ENCODE data around the gene PRKAR1B.

Gene PRKAR1B

DNA sequence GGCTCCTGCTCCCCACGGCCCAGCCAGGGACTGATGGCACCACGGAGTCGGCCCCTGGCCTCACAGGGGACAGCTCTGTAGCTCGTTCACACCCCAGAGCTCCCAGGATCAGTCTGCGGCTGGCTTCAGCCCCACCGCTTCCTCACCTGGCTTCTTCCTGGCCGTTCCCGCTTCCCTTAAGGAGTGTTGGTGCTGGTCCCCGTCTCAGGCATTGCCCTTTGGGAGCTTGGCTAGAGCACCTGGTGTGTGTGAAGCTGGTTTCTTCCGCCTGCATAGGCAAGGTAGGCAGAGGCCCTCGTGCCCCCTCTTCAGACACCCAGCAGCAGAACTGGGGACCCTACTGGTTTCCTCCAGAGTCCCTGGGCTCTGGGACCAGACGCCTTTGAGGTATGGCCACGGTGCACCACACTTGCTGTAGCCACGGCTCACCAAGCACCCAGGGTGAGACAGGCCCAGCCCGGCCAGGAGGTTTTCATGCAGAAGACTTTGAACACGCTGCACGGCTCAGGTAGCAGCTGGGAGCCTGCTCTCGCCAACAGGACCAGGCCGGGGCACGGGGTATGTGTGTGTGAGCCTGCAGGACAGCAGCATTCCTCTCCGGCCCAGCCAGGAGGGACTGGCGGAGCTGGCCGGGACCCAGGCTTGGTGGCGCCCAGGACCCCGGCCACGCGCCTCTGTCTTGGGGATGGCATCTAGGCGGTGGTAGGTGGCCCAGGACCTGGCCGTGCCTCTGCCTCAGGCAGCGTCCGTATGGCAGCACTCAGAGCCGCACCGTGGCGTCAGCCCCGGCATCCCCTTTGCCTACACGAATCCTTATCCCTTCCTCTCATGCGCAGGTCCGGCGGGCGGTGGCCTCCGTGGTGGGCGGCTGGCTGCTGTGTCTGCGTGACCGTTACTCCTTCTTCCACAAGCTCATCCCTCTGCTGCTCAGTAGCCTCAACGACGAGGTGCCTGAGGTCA, 13.2 kb upstream of the PRKAR1B start:
- no peak for DNase-seq

DNA sequence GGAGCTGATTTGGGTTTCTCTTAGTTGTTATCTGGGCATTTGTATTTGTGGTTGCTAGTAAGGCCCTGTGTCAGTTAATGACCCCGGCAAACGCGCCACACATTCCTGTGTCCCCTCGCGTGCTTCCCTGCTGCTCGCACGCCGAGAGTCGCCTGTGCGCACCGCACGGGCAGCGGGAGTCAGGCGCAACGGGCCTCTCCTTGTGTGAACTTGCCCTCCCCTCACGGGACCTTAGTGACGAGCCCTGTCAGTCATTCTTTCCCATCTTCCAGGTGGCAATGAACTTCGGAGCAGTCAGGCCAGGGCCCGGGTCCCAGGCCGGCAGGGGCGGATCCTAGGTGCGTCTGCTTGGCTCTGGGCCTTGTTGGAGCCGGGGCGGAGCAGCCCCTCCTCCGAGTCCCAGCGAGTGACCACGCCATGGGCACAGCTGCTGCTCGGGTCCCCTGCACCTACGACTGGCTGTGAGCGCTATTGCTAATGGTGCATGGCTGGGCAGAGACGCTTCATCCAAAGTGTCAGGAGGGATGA, 12.4 kb upstream of the PRKAR1B start:
- DNase-seq: no peak

DNA sequence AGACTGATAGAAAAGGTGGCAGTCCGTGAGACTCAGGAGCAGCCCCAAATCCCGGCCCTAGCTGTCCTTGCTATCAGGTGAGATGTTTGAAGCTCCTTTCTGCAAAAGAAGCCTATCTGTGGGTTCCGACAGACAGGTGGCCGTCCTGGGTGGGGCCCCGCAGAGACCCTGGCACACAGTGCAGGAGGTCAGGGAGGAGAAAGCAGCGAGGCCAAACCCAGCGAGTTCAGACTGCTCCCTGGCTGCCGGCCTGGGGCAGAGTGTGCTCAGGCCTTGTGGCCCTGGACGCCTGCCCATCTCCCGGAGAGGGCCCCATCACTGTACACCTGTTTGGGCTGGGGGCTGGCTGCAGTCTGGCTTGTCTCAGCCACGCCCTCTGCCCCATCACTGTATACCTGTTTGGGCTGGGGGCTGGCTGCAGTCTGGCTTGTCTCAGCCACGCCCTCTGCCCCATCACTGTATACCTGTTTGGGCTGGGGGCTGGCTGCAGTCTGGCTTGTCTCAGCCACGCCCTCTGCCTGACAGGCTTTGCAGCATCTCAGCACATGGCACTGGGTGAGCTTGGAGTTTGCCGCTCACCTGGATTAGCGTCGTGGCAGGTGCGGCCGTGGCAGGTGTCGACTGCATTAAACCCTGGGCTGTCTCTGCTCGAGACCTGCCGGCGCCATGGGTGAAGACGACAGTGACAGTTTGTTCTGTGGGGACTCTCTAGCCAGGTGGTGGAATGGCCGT, 11.8 kb upstream of the PRKAR1B start:
- DNase-seq: no peak

DNA sequence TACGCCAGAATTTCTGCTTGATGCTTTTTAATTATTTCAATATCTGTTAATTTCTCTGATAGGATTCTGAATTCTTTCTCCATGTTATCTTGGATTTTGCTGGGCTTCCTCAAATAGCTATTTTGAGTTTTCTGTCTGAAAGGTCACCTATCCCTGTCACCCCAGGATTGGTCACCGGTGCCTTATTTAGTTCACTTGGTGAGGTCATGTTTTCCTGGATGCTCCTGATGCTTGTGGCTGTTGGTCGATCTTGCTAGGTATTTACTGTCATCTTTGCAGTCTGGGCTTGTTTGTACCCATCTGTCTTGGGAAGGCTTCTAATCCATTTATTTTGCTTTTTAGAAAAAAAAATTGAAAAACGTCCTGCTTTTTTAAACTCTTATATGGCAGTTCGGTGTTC, 11.2 kb upstream of the PRKAR1B start:
- DNase-seq: no peak

DNA sequence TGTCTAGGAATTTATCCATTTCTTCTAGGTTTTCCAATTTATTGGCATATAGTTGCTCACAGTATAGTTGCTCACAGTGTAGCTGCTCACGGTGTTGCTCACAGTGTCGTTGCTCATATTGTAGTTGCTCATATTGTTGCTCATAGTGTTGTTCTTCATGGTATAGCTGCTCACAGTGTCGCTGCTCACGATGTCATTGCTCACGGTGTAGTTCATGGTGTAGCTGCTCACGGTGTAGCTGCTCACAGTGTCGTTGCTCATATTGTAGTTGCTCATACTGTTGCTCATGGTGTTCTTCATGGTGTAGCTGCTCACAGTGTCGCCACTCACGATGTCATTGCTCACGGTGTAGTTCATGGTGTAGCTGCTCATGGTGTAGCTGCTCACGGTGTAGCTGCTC, 7.7 kb upstream of the PRKAR1B start:
- no peak for DNase-seq

DNA sequence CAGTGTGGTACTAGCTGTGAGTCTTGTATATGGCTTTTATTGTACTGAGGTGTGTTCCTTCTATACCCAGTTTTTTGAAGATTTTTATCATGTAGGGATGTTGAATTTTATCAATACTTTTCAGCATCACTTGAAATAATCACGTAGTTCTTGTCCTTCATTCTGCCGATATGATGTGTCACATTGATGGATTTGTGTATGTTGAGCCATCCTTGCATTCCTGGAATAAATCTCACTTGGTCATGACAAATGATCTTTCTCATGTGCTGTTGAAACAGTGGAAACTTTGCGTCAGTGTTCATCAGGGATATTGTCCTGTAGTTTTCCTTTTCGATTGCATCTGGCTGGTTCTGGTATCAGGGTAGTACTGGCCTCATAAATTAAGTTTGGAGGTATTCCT, 7.1 kb upstream of the PRKAR1B start:
- no peak for DNase-seq

DNA sequence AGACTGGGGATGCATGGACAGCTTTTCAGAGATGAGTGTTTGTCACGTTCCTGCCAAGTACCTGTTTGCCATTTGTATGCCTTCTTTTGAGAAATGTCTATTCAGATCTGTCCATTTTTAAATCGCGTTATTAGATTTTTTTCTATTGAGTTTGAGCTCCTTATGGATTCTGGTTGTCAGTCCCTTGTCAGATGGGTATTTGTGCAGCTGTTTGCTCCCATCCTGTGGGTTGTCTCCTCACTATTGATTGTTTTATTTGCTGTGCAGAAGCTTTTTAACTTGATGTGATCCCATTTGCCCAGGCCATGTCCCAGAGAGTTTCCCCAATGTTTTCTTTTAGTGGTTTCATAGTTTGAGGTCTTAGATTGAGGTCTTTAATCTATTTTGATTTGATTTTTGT, 5.5 kb upstream of the PRKAR1B start:
- no peak for DNase-seq

DNA sequence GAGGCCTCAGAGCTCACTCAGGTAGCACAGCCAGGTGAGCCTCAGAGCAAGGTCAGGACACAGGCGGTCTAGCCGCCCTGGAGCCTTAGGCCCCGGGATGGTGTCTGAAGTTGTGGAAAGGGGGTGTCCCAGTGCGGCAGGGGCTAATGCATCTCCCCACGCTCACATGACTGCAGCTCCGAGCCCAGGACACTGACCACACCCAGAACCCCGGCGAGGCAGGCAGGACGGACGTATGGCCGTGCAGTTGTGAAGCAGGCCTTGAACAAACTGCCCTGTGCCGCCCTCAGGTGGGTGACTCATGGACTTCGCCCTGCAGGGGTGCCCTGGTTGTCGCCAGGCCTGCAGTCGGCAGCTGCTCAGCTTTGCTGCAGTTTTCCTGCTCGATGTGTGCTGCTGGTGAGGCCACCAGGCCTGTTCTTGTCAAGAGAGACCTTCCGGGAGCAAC, 5.0 kb upstream of the PRKAR1B start:
- no peak for DNase-seq

DNA sequence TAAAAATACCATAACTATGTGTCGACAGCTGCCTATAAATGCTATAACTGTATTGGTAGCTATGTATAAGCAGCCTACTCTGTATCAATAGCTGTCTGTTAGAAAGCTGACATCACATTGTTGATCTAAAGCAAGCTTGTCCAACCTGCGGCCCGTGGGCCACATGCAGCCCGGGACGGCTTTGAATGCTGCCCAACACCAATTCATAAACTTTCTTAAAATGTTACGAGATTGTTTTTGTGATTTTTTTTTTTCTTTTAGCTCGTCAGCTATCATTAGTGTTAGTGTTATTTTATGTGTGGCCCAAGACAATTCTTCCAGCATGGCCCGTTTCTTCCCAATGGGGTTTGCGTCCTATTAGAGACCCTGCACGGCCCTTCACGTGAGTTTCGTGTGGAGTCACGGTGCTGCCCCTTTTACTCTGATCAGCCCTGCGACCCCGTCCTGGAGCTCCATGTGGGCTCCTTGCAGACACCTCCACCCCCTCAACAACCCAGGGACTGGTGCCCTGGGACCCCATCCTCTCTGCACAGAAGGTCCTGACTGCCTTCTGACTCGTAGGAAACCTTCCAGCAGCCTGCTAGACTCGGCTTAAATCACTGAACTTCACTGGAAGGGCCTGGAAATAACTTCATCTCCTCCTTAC, 4.5 kb upstream of the PRKAR1B start:
- no peak for DNase-seq

DNA sequence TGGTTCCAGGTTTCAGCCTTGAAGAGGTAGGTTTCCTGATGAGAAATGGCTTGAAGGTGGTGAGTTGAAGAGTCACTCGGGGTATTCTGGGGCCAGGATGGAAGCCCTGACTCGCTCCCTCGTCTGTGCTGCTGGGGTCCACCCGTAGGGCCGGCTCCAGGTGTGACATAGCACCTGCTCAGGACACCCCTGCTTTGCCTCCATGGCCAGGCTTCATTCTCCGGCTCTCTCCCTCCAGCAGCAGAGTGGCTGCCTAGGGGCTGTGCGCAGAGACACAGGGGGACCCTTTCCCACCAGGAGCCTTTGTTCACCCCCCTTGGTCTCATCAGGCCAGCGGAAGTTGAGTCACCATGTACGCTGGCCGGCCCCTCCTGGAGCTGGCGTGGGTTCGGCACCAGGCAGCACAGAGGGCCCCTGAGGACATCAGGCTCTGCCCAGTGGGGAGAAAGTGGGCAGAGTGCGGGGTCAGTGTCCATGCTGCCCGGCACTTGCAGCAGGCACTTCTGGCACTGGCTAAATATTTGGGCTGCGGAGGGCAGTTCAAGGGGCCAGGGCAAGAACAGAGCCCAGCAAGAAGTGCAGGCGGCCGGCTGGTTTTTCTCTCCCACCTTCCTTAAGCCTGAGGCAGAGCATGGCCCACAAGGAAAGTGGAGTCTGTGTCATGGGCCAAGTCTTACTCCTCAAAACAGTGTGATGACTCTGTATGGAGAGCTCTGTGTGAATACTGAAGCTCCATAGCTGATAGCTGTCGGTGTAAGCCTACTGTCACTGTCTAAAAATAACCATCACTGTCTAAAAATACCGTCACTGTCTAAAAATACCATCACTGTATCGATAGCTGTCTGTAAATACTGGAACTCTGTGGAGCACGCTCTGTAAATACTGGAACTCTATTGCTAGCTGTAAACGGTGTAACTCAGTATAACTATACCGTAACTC, 3.7 kb upstream of the PRKAR1B start:
- DNase-seq: no peak

DNA sequence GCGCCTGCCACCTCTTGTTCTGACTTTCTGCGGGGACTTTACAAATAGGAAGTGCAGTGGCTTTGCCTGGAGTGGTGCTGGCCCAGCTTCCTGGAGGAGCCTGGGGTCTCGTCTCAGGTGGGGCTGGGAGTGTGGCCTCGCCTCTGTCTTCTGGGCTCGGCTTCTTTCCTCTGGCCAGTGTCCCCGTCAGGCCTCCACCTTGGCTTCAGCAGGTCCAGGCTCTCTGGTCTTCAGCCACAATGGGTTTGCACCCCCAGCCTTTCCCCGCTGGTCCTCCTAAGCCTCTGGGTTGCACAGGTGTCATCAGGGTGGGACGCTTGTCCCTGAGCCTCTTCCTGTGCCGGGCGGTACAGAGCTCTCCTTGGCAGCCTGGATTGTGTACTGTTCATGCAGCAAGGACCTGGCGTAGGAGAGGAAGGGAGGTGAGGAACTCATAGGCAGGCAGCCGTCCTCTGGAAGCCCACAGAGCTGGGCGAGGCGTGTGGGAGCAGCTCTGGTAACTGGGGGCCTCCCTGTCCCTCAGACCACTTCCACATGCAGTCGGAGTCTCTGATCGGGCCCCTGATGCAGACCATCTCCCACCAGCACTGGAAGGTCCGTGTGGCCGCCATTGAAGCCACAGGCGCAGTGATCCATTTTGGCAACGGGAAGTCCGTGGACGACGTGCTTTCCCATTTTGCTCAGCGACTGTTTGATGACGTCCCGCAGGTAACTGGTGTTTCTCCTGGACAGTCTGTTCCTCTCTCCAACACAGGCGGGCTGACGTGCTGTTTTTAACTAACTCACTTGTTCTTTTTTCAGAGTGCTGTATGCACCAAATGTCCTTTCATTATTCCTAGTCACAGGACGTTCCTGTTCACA, 2.3 kb upstream of the PRKAR1B start:
- DNase-seq: no peak

DNA sequence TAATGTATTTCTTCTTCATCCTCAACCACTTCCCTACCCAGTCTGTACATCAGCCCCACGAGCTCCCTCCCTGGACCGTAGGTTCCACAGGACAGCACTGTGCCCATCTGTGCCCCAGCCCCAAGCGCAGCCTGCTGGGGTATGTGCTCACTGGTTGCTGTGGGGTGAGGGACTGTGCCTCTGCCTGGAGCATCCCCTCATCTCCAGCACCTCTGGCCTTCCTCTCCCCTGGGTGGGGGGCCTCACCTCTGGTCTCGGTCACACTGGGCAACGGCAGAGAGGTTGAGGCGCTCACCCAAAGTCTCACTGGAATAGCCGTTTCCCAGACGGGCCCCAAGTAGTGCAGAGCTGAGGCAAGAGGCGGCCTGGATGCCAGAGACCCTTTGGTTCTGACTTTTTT, 1.5 kb upstream of the PRKAR1B start:
- no peak for DNase-seq

DNA sequence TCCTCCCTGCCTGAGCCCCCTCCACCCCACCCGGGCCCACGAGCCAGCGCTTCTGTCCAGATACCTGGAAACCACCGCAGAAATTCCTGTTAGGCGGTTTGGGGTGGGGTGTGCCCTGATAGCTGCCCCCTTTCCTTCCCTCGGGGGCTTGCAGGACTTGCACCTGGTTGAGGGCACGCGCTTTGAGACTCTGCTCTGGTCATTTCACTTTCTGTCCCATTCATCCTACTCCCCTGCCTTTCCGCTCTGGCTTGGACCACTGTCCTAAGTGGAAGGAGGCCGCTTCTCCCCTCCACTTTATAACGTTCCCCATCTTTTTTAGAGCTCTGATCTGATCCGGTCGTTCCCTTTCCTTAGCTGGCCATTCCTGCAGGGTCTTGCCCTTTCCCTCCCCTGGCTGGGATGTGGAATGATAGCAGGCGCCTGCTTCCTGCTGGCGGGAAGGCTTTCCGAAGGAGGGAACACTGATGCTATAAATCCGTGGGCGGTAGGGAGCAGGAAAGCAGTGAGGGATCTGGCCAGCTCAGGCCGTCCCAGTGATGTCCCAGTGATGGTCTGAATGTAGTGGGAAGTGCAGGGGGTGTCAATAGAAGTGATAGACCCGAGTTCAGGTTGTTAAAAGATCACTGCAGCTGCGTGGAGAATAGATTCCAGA, 852 bp upstream of the PRKAR1B start:
- peak; percentile 47 for DNase-seq

DNA sequence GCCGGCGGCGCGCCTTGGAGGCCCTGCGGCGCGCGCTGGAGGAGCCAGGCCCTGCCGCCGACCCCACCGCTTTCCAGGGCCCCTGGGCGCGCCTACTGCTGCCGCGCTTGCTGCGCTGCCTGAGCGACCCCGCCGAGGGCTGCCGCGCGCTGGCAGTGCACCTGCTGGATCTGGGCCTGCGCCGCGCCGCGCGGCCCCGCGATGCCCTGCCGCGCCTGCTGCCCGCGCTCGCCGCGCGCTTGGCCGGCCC, 302 bp downstream of the PRKAR1B start:
- no peak for DNase-seq

DNA sequence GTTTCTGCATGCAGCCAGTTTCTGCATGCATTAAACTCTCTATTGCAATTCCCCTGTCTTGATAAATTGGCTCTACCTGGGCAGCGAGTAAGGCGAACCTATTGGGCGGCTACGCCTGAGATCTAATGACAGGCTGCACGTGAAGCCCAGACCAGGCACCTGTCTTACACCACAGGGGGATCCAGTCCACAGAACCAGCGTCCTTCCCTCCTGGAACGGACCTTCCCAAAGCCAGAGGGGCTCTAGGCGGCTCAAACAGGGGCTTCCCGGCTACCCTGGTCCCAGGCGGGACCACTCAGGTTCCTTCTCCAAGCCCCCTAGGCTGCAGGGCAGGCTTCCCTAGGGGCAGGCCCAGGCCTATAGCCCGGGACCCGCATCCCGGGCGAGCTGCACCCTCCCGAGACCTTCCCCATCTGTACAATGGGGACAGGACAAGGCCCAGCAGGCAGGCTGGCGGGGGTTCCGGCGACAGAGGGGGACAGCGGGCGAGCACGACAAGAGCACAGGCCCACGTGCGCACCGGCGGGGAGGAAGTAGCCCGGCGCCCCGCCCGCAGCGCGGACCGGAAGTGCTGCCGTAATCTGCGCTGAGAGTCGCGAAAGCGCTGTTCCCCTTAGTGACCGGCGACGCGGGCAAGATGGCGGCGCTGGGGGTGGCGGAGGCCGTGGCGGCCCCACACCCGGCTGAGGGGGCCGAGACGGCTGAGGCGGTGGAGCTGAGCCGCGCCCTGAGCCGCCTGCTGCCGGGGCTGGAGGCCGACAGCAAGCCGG, 812 bp downstream of the PRKAR1B start, which contains the start of gene DNAAF5:
DNAAF5 (plus strand) TSS at position 616 of the 770 bp plus-strand sequence; CDS start at position 638, 22 bp downstream.
- peak; percentile 82 for DNase-seq

DNA sequence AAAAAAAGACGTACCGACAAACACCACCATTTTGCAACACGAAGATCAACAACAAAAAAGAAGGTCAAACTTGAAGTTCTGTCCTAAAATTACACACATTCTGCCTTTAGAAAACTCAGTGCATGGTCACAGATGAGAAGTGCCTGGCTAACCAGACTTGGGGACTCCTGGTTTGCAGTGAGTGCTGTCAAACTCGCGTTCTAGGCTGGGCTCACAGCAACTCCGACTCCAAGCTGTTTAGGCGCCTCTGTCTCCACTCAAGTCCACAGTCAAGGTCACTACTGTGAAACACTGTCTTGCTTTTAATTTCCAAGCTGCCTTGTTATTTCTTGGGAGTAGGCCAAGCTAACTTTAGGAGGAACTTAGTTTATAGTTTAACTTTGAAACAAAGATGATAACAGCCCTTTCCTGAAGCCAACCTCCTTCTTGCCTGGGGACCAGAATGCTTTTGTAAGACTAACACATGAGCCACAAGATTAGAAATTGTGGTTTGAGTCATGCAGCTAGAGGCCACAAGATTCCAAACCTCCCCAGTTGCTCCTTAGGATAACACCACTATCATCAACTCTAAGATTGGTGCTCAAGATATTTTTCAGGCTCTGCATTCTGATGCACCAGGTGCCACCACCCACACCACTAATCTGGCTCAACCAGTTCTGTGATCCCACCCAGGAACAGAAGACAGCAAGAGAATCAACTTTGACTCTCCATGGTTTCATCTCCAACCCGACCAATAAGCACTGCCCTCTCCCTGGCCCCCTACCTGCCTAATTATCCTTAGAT, 1.7 kb downstream of the PRKAR1B start:
- DNase-seq: peak; percentile 46

DNA sequence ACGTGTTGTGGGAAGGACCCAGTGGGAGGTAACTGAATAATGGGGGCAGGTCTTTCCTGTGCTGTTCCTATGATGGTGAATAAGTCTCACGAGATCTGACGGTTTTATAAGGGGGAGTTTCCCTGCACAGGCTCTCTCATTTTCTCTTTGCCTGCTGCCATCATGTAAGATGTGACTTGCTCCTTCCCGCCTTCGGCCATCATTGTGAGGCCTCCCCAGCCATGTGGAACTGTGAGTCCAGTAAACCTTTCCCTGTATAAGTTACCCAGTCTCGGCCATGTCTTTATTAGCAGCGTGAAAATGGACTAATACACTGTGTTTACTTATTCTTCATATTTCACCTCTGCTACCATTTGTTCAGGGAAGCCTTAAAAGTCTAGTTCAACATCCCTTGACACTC, 2.8 kb downstream of the PRKAR1B start:
- no peak for DNase-seq

DNA sequence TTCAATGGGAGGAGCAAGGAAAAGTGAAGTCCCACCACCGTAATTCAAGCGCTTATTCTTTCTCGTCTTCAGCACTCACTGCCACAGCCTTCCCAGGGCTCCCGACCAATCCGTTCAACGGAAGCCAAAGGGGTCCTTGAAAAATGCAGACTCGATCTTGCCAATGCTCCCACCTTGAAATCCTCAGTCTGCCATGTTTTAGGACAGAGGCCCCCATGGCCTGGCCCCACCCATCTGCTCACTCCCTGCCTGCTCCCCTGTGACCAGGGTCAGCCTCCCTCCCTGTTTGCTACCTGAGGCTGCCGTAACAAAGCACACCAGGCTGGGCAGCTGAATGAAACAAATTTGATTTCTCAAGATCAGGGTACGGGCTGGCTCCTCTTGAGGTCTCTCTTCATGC, 3.5 kb downstream of the PRKAR1B start:
- no peak for DNase-seq

DNA sequence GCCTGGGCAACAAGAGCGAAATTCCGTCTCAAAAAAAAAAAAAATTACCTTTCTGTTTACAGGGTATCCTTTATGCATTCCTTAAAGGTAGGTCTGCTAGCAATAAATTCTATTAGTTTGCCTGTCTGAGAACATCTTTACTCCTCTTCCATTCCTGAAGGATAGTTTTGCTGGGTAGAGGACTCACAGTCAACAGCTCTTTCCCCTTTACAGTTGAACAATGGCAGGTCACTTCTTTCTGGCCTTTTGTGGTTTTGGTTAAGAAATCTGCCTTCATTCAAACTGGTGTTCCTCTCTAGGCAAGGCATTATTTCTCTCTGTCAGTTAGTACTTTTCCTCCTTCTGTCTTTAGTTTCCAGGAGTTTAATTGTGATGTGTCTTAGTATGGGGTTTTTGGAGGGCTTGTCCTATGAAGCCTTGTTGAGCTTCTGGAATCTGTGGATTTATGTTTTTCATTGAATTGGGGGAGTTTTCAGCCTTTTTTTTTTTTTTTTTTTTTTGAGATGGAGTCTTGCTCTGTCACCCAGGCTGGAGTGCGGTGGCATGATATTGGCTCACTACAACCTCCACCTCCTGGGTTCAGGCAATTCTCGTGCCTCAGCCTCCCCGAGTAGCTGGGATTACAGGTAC, 5.3 kb downstream of the PRKAR1B start:
- DNase-seq: no peak

All from EL (cell line).